ENCODE data around the gene FHOD3.

The FHOD3 gene

DNA sequence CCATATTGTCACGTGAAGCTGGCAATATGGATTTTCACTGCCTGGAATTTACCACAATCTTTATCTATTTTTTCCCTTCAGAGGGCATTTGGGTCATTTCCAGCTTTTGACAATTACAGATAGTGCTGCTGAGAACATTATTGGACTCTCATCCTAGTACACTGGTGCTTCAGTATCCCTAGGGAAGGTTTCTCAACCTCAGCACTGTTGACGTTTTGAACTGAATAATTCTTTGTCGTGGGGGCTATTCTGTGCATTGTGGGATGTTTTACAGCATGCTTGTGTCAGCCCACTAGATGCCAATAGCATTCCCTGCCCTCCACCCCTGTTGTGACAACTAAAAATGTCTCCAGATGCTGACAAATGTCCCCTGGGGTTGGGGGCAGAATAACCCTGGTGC lies 345.5 kb downstream of the FHOD3 start:
- DNase-seq: no peak

DNA sequence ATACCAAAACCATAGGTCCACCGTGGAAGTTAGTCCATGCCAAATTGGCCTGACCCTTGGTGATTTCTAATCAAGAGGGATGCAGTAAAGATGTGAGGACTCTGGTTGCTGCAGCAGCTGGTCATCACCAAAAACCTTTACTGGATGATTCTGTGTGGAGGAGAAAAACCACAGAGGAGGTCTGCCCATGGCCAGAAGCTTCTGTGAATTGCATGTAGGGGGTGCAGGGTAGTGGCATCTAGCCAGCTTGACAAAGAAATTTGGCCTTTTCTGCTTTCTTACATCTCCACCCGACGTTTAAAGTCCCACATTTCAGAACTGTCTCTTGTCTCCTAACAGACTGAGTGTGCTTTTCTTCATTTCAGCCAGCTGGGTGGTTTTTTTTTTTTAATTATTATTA lies 351.3 kb downstream of the FHOD3 start:
- no peak for DNase-seq

DNA sequence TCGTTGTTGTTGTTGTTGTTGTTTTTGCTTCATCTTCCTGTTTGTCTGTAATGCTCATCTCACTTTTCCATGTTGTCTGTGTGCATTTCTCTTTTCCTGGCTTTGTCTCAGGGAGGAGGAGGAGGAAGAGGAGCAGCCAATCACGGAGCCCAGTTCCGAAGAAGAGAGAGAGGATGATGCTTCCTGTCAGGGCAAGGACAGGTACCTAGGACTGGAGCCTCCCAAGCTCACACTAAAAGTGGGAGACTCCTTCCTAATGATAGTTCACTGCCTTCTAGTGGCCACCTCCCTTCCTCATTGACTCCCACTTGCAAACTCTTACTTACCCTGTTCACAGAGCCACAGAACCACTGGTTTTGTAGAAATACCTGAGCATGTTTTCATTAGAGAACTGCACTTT lies 351.7 kb downstream of the FHOD3 start:
- DNase-seq: no peak

DNA sequence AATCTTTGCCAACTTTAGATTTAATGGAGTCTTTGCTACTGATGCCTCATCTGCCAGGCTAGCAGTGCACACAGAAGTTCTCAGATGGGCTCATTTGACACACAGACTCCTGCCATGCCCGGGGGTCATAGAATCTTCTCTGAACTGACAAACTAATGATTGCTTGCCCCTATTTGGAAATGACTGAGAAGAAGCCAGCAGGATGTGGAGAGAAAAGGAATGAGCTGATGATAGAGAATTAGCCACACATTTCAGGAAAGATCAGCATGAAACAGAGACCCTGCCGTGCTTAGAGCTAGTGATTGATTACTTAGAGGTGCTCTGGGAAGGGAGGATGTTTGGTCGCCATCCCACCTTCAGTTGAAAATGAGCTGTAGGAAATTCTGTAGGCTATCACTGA lies 352.8 kb downstream of the FHOD3 start:
- no peak for DNase-seq

DNA sequence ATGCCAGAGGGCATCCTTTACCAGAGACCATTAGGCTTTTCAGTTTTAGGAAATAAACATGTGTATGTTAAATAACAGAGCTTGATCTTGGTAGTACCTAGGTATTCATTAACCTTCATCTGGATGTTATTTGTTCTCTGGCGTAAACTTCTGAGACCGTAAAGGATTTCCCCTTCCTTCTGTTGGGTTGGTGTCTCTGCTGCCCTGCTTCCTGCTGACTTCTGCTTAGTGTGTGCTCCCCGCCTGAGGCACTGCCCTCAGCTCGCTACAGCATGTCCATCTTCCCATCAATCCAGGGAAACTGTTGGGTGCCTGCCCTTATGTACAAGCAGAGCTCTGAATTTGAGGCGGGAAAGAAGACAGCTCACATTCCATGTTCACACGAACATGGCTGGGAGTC lies 353.4 kb downstream of the FHOD3 start:
- no peak for DNase-seq

DNA sequence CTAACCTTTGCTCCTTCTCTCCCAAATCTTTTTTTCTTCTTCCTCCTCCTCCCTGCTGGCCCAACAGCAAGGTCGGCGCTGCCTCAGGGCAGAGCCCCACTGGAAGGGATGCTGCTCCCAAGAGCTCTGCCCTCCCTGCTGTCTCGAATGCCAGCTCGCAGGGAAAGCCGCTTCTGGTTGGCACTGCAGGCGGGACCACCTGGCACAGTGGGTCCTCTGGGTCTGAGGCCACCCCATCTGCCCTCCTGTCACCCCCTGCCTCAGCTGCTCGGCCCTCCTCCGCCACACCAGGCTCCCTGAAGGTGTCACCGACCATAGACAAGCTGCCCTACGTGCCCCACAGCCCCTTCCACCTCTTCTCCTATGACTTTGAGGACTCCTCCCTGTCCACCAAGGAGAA lies 355.0 kb downstream of the FHOD3 start:
- no peak for DNase-seq

DNA sequence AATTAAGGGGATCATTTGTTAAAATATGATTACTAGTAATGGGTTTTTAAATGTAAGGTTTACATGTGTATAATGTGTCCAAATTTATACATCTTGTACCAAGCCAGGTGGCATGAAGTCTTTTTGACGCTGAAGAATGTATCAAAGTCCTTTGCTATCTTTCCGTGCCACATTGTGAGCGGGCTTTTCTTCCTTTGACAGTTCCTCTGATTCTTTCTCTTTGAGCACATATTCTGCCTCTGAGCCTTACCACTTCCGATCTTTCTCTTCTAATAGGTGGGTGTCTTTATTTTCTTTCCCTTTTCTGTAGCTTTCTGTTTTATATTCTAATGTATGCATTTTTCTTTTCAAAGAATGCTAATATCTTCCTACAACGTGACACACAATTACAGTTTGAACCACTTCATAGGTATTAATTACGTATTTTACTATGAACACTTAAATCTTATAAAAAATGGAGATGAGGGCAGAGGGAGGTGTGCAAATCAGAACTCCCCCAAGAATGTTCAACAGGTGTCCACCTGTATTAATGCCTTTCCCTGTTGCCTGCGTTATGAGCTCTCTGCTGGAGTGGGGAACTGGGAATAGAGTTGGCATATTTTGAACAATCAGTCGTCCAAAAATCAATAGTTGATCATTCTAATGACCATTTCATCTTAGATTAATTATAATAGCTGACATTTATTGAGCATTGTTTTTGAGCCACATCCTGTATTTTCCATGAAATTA lies 355.8 kb downstream of the FHOD3 start:
- DNase-seq: no peak

DNA sequence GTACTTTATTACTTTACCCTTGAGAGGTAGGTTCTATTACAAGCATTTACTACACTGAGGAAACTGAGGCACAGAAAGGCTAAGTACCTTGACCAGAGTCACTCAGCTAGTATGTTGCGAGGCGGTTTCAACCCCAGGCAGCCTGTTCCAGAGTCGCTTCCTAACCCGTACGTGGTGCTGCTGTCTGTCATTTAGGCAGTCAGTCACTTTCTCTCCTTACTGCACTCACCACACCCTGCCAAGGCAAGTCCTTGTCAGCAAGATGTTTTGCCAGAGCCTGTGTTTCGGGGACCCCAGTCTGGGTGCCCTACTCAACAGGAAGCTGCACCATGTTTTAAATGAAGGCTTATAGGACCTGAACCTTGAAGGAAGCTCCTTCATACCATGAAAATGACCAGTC lies 356.4 kb downstream of the FHOD3 start:
- DNase-seq: no peak

DNA sequence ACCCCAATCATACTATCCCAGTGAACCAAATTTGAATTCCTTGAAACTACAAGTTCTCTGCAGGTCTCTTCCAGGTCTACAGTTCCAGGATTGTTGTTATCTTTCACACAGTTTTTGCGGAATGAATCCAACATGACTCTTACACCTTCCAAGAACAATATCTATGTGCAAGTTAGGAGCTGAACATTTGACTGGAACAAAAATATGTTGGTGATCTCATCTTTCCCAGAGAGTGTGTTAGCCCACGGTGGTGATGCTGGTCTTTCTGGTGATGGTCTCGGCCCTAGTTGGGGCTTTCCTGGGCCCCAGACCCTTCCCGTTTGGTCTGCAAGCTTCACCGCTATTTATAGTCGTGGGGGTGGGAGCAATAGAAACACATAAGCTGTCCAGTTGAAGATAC lies 357.6 kb downstream of the FHOD3 start:
- no peak for DNase-seq

DNA sequence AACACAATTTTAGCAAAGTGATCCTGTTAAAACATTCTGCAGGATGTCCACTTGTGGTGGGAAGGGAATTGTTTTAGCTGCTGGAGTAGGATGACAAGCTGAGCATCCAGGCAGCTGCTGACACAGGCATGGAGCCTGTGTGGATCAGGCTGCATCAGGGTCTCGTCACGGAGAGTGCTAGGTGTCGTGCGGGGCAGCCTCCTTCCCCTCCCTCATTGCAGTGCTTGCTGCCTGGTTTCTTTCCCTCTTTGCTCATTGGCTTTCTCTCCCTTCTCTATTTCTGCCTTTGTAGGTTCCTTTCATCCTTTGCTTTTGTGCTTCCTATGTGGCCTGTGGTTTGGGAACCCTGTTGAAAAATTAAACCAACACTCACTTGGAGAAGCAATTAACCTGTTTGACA lies 358.4 kb downstream of the FHOD3 start:
- DNase-seq: no peak

DNA sequence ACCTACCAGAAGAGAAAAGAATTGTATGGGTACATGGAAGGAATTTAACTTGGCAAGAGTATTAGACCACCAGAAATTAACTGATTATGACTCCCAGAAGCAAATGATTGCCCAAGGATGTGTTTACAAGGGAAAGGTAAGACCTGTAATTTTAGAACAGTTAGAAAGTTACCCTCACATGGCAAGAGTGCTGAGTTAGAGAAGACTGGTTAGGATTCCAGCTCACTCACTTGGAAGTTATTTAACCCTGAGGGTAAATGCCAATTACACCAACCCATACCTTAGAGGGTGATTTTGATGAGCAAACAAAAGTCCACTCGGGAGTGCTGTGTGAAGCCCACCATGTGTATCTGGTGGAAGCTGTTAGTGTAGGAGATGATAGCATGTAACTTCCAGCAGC lies 361.1 kb downstream of the FHOD3 start:
- no peak for DNase-seq

DNA sequence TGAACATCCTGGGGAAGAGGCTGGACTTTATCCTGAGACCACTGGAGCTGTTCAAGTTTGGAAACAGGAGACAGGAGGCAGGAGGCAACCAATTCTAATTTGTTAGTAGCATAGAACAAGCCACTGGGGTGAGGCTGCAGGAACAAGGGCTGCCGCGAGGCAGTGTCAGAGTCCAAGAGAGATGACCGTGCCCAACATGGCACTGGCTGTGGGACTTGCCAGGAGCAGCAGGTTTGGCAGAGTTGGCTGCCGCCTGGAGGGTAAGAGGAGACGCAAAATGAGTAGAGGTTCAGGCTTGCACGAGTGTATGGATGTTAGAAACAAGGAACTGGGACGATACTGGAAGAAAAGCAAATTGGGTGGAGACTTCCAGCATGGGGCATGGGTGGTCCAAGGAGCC lies 362.8 kb downstream of the FHOD3 start:
- DNase-seq: no peak

DNA sequence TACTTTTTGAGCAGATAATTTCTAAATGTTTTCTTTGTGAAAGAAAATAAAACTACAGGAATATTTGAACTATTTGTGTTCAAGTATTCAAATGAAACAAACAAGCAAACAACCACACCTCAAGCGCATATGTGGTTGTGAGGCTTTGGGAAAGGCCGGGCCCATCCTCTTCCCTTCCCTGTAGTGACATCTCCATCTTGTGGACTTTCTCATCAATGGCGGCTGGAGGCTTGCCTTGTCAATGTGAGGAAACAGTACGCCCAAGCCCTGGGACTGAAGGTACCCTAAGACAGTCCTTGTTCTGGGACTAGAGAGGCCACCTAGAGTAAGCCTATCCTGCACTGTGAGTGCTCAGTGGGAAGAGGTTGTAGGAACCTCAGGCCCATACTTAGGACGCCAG lies 364.5 kb downstream of the FHOD3 start:
- no peak for DNase-seq

DNA sequence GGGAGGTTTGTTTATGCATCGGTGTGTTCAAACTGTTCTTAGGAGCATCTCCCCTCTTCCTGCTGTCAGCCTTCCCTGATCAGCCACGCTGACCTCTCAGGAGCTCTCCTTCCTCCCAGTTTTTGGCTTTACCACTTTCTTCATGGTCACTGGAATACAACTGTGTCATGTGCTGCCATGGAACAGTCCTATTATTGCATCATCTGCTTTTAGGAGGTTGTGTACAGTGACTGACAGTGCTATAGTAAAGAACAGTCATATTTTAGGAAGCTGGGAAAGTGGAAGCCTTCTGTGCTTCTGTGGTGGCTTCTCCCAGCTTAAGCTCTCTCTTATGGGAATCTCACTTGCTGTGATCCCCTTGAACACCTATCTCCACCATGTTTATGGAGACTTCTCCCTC lies 365.8 kb downstream of the FHOD3 start:
- DNase-seq: no peak

DNA sequence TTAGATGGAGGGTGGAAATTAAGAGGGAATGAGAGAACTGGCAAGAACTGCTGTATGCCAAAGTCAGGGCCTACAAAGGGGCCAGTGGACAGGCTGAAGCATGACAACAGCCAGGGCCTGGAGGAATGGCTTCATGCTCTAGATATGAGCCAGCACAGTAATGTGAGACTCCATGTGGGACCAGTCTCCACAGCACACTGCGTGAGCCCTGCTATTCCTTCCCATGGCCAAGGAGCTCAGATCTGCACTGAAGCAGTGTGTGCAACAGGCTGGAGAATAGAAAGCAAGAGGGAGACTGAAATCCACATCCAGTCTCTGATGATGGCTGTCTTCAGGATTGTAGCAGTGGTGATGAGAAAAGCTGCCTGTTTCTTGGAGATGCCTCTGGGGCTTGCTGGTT lies 368.4 kb downstream of the FHOD3 start:
- DNase-seq: no peak

DNA sequence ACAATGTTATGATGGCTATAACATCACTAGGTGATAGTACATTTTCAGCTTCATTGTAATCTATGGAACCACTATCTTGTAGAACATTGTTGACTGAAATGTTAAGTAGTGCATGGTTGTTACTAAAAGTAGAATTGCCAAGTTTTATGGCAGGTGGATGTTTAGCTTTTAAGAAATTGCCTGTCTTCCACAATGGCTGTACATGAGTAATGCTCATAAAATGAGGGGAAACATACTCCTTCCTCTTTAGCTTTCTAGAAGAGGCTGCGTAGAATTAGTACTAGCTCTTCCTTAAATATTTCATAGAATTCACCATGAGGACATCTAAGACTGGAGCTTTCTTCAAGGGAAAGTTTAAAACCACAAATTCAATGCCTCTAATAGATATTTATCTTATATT lies 370.3 kb downstream of the FHOD3 start:
- DNase-seq: no peak

DNA sequence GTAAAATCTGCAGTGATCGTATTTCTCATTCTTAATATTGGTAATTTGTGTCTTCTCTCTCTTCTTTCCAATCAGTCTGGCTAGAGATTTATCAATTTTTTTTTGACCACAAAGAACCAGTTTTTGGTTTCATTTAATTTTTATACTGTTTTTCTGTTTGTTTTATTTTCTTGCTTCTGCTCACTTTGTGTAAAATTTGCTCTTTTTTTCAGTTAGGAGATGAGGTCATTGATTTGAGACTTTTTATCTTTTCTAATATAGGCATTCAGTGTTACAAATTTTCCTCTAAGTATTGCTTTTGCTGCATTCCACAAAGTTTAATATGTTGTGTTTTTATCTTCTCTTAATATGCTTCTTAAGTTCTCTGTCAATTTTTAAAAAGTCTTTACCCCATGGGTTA lies 370.8 kb downstream of the FHOD3 start:
- DNase-seq: no peak

DNA sequence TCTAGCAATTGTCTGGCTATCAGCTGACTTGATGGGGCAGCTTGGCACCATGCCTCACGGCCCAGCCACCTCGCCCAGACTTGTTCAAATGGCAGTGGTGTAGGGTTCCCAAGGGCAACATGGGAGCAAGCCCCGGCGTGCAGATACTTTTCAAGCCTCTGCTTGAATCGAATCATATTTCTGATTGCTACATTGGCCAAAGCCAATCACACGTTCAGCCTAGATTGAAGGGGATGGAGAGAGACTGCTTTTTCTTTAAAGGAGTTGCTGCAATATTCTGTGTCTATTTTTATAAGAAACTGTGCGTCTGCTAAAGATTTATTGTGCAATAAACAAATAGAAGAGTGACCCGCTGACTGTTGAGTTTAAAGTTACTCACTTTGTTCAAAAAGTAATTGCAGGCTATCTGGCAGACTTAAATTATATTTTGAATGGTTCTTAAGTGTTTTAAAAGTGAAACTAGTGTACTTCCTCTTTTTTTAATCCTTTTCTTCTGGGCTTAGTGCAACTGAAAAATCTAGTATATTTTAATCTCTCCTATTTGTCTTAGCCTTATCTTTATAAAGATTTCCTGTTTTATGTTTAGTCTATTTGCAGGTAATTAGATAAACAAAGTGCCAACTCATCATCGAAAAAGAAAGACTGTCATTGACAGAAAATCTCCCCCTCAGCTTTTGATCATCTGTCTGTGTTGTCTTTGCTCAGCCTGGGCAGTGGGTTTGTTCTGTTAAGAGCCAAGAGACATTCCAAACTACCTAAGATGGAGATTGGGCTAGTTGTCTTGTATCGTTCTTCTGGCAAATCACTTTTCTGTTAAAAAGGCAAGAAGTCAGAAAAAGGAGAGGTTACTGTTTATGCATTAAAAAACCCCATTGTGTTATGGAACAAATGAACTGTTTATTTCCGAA lies 375.2 kb downstream of the FHOD3 start:
- no peak for DNase-seq

DNA sequence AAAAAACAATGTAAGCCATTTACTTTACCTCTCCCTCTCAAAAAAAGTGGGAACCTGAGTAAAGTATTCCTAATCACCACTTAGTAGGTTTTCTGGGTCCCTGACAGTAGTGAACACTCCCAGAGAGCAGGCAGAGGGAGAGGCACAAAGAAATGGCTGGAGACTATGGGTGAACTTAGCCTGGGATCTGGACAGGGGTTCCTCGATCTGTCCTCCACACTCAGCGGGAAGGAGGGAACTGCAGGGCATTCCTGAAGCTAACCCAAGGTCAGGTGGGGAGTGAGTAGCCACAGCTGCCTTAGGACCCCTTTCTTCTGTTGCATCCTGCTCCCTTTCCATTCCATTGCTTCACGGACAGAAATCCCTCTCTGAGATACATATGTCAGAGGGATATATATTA lies 375.9 kb downstream of the FHOD3 start:
- no peak for DNase-seq

DNA sequence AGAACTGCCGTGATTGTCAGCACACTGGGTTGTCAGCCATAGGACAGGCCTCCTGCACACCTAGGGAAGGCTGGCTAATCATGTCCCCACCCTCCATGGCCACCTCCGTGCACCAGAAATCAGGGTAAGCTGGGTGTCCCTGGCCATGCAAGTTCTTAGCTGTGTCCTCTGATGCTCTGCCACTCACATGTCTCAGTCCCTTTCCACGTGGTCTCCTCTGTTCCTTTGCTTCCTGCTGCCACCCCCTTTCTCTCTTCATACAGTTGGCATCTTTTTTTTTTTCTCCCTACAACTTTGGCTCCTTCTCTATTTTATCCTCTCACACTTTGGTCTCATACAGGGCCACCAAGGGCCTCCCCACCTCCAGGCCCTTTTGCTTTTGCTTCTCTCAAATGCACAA lies 377.6 kb downstream of the FHOD3 start:
- DNase-seq: no peak

DNA sequence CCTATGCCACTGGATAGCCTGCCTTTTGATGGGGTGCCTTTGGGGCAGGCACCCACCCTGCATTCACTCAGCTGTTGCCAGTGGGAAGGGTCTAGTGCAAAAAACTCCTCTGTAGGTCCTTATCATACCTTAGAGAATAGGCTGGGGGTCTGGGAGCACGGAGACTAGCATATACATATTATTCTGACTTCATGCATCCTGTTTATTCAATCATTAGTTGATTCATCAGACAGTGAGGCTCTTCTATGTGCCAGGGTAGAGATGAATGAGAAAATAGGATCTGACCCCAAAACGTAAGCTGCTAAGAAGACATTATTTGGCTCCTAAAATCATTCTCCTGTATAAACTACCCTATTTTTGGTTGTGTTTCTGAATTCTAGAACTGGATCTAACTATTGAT lies 378.0 kb downstream of the FHOD3 start:
- DNase-seq: no peak

DNA sequence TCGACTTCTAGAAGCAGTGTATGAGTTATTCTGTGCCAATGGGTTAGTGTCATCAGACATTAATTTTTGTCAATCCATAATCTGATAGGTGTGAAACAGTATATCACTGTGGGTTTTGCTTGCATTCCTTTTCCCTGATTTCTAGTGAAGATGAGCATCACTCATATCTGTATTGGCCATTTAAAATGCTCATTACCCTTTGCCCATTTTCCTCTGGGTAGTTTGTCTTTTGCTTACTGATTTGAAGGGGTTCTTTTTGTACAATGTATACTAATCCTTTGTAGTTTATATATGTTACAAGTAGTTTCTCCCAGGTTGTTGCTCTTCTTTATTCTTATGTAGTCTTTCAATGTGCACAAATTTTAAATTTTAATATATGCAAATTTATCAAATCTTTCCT lies 379.1 kb downstream of the FHOD3 start:
- no peak for DNase-seq

DNA sequence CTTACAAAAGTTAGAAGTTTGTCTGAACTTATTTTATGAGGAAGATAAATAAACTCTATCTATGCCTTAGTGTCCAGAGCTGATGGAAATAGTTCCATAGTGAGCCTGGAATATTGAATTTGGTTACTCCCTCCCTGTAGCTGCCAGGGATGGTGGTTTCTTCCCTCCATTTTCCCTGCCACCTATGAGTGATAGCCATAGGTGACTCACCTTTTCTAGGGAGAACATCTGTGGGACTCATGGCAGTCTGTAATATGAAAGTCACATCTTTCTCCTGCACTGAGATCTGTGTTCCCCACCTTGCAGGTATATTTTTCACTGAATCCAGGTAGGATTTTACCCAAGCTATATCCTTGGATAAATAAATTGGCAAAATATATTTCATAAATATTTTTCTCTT lies 382.5 kb downstream of the FHOD3 start:
- no peak for DNase-seq

DNA sequence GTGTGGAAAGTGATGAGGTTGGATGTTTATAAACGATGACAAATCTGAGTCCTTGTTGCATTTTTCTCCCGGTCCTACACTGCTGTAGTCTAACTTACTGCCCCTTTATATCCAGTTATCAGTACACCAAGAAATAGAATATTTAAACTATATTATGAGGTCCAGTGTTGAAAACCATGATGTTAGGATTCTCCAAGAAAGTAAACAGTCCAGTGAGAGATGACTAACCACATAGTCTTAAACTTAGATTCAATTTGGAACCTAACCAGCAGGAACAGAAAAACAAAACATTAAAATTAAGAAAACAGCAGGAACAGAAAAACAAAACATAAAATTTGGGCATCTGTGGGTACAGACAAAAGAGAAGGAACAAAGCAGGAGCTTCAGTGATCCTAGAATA lies 388.1 kb downstream of the FHOD3 start:
- DNase-seq: no peak
